ENCODE data around the gene IMMP2L.

IMMP2L gene

GRCh38 chr7:111381590-111381989 is 180.7 kb downstream of the IMMP2L start:
- no peak for TF ChIP-seq CTCF (IDR thresholded peaks at IDR 0.05; ENCODE audit: low read depth, low read length)
- DNase-seq (ENCODE audit: low read depth, low spot score): no peak
- H3K4me3 ChIP-seq (ENCODE audit: low read depth, low read length): no peak overlapping the region
- in situ Hi-C loops (cut with HindIII; ENCODE audit: low sequenced_read_pairs): no loop called here

- TF ChIP-seq CTCF (IDR thresholded peaks at IDR 0.05; ENCODE audit: low read depth, low read length): no peak
- H3K4me3 ChIP-seq (ENCODE audit: low read depth, low read length): no peak overlapping the region
- no peak for DNase-seq (ENCODE audit: low read depth, low spot score)
- in situ Hi-C loops (cut with HindIII; ENCODE audit: low sequenced_read_pairs): no loop called here
Measured at GRCh38 chr7:111380945-111381344, 181.3 kb downstream of the IMMP2L start.

DNA sequence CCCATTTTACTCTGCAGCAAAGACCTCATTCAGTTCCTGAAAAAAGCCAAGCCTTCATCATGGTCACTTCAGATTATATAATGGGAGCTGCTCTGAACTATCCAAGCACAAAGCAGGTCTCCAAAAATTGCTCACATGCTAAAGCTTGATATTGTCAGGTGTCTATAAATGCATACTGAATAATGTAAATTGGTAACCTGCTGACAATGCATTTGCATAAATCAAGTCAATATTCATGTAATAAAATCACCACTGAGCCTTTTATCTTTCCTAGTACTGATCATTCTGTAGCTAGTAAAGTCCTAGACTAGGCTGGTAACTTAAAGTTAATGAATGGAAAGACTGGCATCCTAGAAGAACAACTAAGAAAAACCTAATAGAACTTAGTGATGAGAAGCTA is 188.3 kb downstream of the IMMP2L start:
- TF ChIP-seq CTCF (IDR thresholded peaks at IDR 0.05; ENCODE audit: low read depth, low read length): no peak
- in situ Hi-C loops (cut with HindIII; ENCODE audit: low sequenced_read_pairs): no loop called here
- DNase-seq (ENCODE audit: low read depth, low spot score): no peak
- no peak overlapping the region for H3K4me3 ChIP-seq (ENCODE audit: low read depth, low read length)

DNA sequence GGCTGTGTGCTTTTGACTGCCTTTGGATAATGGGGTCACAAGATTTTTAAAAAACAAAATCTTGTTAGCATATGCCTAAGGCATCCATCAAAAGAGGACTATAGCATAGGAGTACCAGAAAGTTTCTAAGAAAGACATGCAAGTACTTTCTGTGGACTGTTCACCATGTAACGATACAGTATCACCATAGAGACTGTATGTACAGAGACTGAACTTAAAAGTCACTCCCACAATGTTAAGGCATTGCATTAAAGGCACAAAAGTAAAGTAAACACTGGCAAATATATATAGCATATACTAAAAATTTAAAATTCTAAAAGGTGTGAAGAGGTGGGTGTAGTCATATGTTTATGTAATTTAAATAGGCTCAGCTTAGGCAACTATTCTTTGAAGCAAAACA is 190.9 kb downstream of the IMMP2L start:
- DNase-seq (ENCODE audit: low read depth, low spot score): no peak
- in situ Hi-C loops (cut with HindIII; ENCODE audit: low sequenced_read_pairs): no loop called here
- TF ChIP-seq CTCF (IDR thresholded peaks at IDR 0.05; ENCODE audit: low read depth, low read length): no peak
- H3K4me3 ChIP-seq (ENCODE audit: low read depth, low read length): no peak overlapping the region

GRCh38 chr7:111370002-111370401 is 192.3 kb downstream of the IMMP2L start:
- no peak overlapping the region for H3K4me3 ChIP-seq (ENCODE audit: low read depth, low read length)
- TF ChIP-seq CTCF (IDR thresholded peaks at IDR 0.05; ENCODE audit: low read depth, low read length): no peak
- in situ Hi-C loops (cut with HindIII; ENCODE audit: low sequenced_read_pairs): no loop called here
- DNase-seq (ENCODE audit: low read depth, low spot score): no peak

DNA sequence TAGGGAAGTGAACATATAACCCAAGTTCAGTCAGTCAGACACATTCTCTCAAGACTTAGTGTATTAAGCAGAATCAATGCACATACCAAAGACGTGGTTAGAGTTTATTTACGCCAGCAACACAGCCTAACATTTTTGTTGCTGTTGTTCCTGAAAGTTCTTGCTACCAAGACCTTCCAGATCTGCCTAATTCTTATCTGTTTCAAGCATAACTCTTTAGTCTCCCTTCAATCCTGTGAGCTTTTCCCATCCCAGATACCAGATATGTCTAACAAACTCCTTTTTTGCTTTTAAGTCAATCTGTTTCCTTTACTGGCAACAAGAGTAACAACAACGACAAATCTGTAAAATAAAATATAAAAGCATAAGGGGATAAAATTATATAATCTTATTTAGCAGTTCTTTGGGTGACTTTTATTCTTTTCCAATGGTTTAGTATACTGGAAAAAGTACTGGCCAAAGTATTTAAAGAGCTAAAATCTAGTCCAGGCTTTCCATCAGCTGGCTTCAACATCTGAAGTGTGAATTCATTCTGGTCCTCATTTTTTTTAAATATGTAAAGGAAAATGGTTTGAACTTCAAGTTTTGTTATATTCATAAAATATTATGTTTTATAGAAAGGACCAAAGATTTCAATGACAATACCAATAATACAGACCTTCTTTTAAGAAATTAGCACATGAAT is 193.8 kb downstream of the IMMP2L start:
- no peak overlapping the region for H3K4me3 ChIP-seq (ENCODE audit: low read depth, low read length)
- no peak for TF ChIP-seq CTCF (IDR thresholded peaks at IDR 0.05; ENCODE audit: low read depth, low read length)
- in situ Hi-C loops (cut with HindIII; ENCODE audit: low sequenced_read_pairs): no loop called here

More for the DNA sequence above, 193.8 kb downstream of the IMMP2L start:
- no peak for DNase-seq (ENCODE audit: low read depth, low spot score)
